HG03442 (cell line): ENCODE measurements around the gene RFX1.
"Not testable (repeated sequence)": the region's sequence is repeated elsewhere in the genome, so short reads cannot be mapped to it uniquely, and the experiment has no call there.

Experiments used
- ATAC-seq: cut with Tn5 transposase; IDR thresholded peaks from one replicate; pipeline ENCODE4 v1.9.1; 2021; ENCODE audit warnings: mild to moderate bottlenecking, moderate library complexity; ENCODE audit not compliant: unreplicated experiment

The RFX1 gene

GRCh38 chr19:14006085-14006765, at the start of gene RFX1:
Gene RFX1, minus strand, starts transcription at chr19:14006320. Its CDS starts 12,477 bp downstream, at chr19:13993843.
- peak; percentile 70 for ATAC-seq

- ATAC-seq, result no peak
These were observed 49.3 kb upstream of the RFX1 start for GRCh38 chr19:14055396-14055795.

- no peak for ATAC-seq
These were observed 48.6 kb upstream of the RFX1 start for GRCh38 chr19:14054721-14055120.

- no peak for ATAC-seq
These were observed 48.0 kb upstream of the RFX1 start for GRCh38 chr19:14054099-14054498.

GRCh38 chr19:14053500-14053899, 47.4 kb upstream of the RFX1 start:
- no peak for ATAC-seq

- no peak for ATAC-seq
These were observed 46.9 kb upstream of the RFX1 start for GRCh38 chr19:14053032-14053431.

- ATAC-seq, result no peak
These were observed 46.4 kb upstream of the RFX1 start for GRCh38 chr19:14052470-14052869.

- no peak for ATAC-seq
These were observed 45.9 kb upstream of the RFX1 start for GRCh38 chr19:14051980-14052379.

- ATAC-seq, result not testable (repeated sequence)
These were observed 44.8 kb upstream of the RFX1 start for GRCh38 chr19:14050961-14051360.

GRCh38 chr19:14050512-14050911, 44.4 kb upstream of the RFX1 start:
- ATAC-seq, result no peak

- ATAC-seq, result no peak
These were observed 42.5 kb upstream of the RFX1 start for GRCh38 chr19:14048443-14049153.

- ATAC-seq, result not testable (repeated sequence)
These were observed 41.7 kb upstream of the RFX1 start for GRCh38 chr19:14047866-14048265.

- not testable (repeated sequence) for ATAC-seq
These were observed 36.8 kb upstream of the RFX1 start for GRCh38 chr19:14042659-14043608.

GRCh38 chr19:14039181-14039580, 33.1 kb upstream of the RFX1 start:
- no peak for ATAC-seq

GRCh38 chr19:14035706-14036105, 29.6 kb upstream of the RFX1 start:
- no peak for ATAC-seq

- ATAC-seq, result not testable (repeated sequence)
These were observed 29.0 kb upstream of the RFX1 start for GRCh38 chr19:14035159-14035558.

- no peak for ATAC-seq
These were observed 27.8 kb upstream of the RFX1 start for GRCh38 chr19:14033946-14034345.

- peak; percentile 54 for ATAC-seq
These were observed 25.8 kb upstream of the RFX1 start, which contains the start of gene IL27RA for GRCh38 chr19:14031719-14032480. Gene IL27RA, plus strand, starts transcription at chr19:14031762. Its CDS starts 111 bp downstream, at chr19:14031873.

- ATAC-seq, result no peak
These were observed 25.0 kb upstream of the RFX1 start for GRCh38 chr19:14030997-14031718.

GRCh38 chr19:14028901-14029300, 22.8 kb upstream of the RFX1 start:
- no peak for ATAC-seq
